Neural cell (in vitro differentiated cells): Measurements from ENCODE around the gene RPS6KA2. TPM values are rescaled to one million over a fixed set of nuclear protein-coding genes. Genes with fewer than 3 reads are reported as not detected.

ENCODE experiments used
- H2AFZ ChIP-seq: fragments of 200-600, 300-800 bp; sonication (generic), shearing (Covaris generic); 2 replicates; pipeline ENCODE4 v1.6.0; 2014; ENCODE audit warnings: low read depth, mild to moderate bottlenecking, antibody characterized with exemption, low read length, moderate library complexity
- H3F3A ChIP-seq: fragments of 200-600 bp; shearing (Covaris generic); 2 replicates; pipeline ENCODE4 v1.6.1; 2016; ENCODE audit warnings: mild to moderate bottlenecking, moderate library complexity, mixed read lengths, antibody characterized with exemption, low read length; ENCODE audit not compliant: insufficient read depth, poor library complexity, severe bottlenecking
- H3K27ac ChIP-seq: fragments of 200-600, 300-800 bp; sonication (generic), shearing (Covaris generic); 2 replicates; pipeline ENCODE4 v1.5.1; 2014; ENCODE audit warnings: mild to moderate bottlenecking, low read length, moderate library complexity
- H3K27me3 ChIP-seq: fragments of 300-800, 200-600 bp; sonication (generic), shearing (Covaris generic); 2 replicates; pipeline ENCODE4 v1.6.0; 2014; ENCODE audit warnings: mild to moderate bottlenecking, low read depth, low read length, moderate library complexity; ENCODE audit not compliant: insufficient read depth
- H3K36me3 ChIP-seq: fragments of 300-800, 200-600 bp; sonication (generic), shearing (Covaris generic); 2 replicates; pipeline ENCODE4 v1.5.1; 2014; ENCODE audit warnings: mild to moderate bottlenecking, antibody characterized with exemption, low read length, moderate library complexity; ENCODE audit not compliant: insufficient read depth
- H3K4me2 ChIP-seq: fragments of 300-800, 200-600 bp; sonication (generic), shearing (Covaris generic); 2 replicates; pipeline ENCODE4 v1.6.0; 2014; ENCODE audit warnings: mild to moderate bottlenecking, low read length
- H3K4me3 ChIP-seq: fragments of 300-800, 200-600 bp; sonication (generic), shearing (Covaris generic); 2 replicates; pipeline ENCODE4 v1.5.1; 2014; ENCODE audit warnings: mild to moderate bottlenecking, low read length, moderate library complexity
- H3K79me2 ChIP-seq: fragments of 200-600 bp; shearing (Covaris generic); replicated peaks from 2 replicates; pipeline ENCODE4 v1.6.0; 2014; ENCODE audit warnings: mild to moderate bottlenecking, low read length, moderate library complexity; ENCODE audit not compliant: insufficient read depth
- H3K9ac ChIP-seq: fragments of 300-800, 200-600 bp; sonication (generic), shearing (Covaris generic); 2 replicates; pipeline ENCODE4 v1.6.1; 2016; ENCODE audit warnings: mild to moderate bottlenecking, low read length, mixed read lengths
- H3K9me2 ChIP-seq: fragments of 200-600 bp; shearing (Covaris generic); 2 replicates; pipeline ENCODE4 v1.6.1; 2016; ENCODE audit warnings: mild to moderate bottlenecking, low read length, mixed read lengths; ENCODE audit not compliant: insufficient read depth
- H3K9me3 ChIP-seq: fragments of 200-600, 300-800 bp; sonication (generic), shearing (Covaris generic); 2 replicates; pipeline ENCODE4 v1.6.1; 2016; ENCODE audit warnings: mild to moderate bottlenecking, mixed run types, low read length, moderate library complexity, mixed read lengths
- H4K20me1 ChIP-seq: fragments of 200-600 bp; shearing (Covaris generic); 2 replicates; pipeline ENCODE4 v1.6.1; 2016; ENCODE audit warnings: mild to moderate bottlenecking, mixed run types; ENCODE audit not compliant: insufficient read depth
- CTCF ChIP-seq: fragments of 450-650 bp; IDR thresholded peaks from 2 replicates; pipeline ENCODE4 v1.5.1; 2014; ENCODE audit warnings: antibody characterized with exemption, mild to moderate bottlenecking, moderate library complexity; ENCODE audit not compliant: poor library complexity, severe bottlenecking
- EP300 ChIP-seq: fragments of 450-650 bp; conservative IDR thresholded peaks from 2 replicates; pipeline ENCODE4 v1.6.1; 2014; ENCODE audit warnings: antibody characterized with exemption, mild to moderate bottlenecking, moderate library complexity; ENCODE audit not compliant: poor library complexity, severe bottlenecking
- EZH2 ChIP-seq: fragments of 200-600, 300-800 bp; shearing (Covaris generic), sonication (generic); IDR thresholded peaks from 2 replicates; pipeline ENCODE4 v1.6.1; 2014; ENCODE audit warnings: antibody characterized with exemption, low read length, borderline replicate concordance, mild to moderate bottlenecking; ENCODE audit not compliant: insufficient read depth, poor library complexity, severe bottlenecking
- MXI1 ChIP-seq: fragments of 450-650 bp; conservative IDR thresholded peaks from 2 replicates; pipeline ENCODE4 v1.6.1; 2014; ENCODE audit warnings: antibody characterized with exemption, mild to moderate bottlenecking; ENCODE audit not compliant: poor library complexity, severe bottlenecking
- POLR2AphosphoS5 ChIP-seq: IDR thresholded peaks from 2 replicates; pipeline ENCODE4 v1.6.1; 2012
- RAD21 ChIP-seq: fragments of 450-650 bp; conservative IDR thresholded peaks from 2 replicates; pipeline ENCODE4 v1.6.1; 2014; ENCODE audit warnings: antibody characterized with exemption, mild to moderate bottlenecking, moderate library complexity
- REST ChIP-seq: IDR thresholded peaks from 2 replicates; pipeline ENCODE4 v1.6.1; 2012; ENCODE audit warnings: borderline replicate concordance
- SMC3 ChIP-seq: fragments of 450-650 bp; conservative IDR thresholded peaks from 2 replicates; pipeline ENCODE4 v1.6.1; 2014; ENCODE audit warnings: antibody characterized with exemption, mild to moderate bottlenecking, moderate library complexity; ENCODE audit not compliant: poor library complexity
- TAF1 ChIP-seq: IDR thresholded peaks from 2 replicates; pipeline ENCODE4 v1.6.1; 2012; ENCODE audit warnings: low read depth
- polyA plus RNA-seq: library from polyadenylated mRNA; depleted of rRNA; stranded (reverse); fragments of >200 nt; gene quantifications from 2 replicates; pipeline ENCODE4 v1.2.3, GENCODE V29; 2014

RPS6KA2 gene
- polyA plus RNA-seq, 1 donor from 2014 or later: 34.3 TPM

- Histone ChIP-seq H3K4me2 (no peak overlapping the region), H3K4me3 (no peak overlapping the region), H2AFZ (no peak overlapping the region), H4K20me1 (no peaks in the 10 kb centered on the region), H3K27me3 (no peaks in the 10 kb centered on the region), H3K9me3 (no peaks in the 10 kb centered on the region), H3F3A (no peaks in the 10 kb centered on the region), H3K79me2 (no peaks in the 10 kb centered on the region), H3K9ac (no peak overlapping the region), H3K9me2 (no peaks in the 10 kb centered on the region), H3K27ac (no peak overlapping the region), H3K36me3 (peaks cover 7% of the 10 kb centered on the region)
- TF ChIP-seq EZH2 (no peak), REST (no peak), EP300 (no peak), RAD21 (no peak), TAF1 (no peak), SMC3 (no peak), POLR2AphosphoS5 (no peak), MXI1 (no peak), CTCF (no peak)
These were observed 136.2 kb downstream of the RPS6KA2 start for GRCh38 chr6:166490671-166491500.

GRCh38 chr6:166489301-166490155, 137.5 kb downstream of the RPS6KA2 start:
- H3K79me2 ChIP-seq: no peaks in the 10 kb centered on the region
- H3K4me2 ChIP-seq: no peak overlapping the region
- H3K27me3 ChIP-seq: no peaks in the 10 kb centered on the region
- H4K20me1 ChIP-seq: no peaks in the 10 kb centered on the region
- H3K9ac ChIP-seq: no peak overlapping the region
- H3K4me3 ChIP-seq: no peak overlapping the region
- TF ChIP-seq EP300: no peak
- no peak for TF ChIP-seq MXI1
- H3F3A ChIP-seq: no peaks in the 10 kb centered on the region
- H3K9me3 ChIP-seq: no peaks in the 10 kb centered on the region
- H2AFZ ChIP-seq: no peak overlapping the region
- H3K9me2 ChIP-seq: no peaks in the 10 kb centered on the region
- H3K27ac ChIP-seq: no peak overlapping the region
- H3K36me3 ChIP-seq: peaks cover 7% of the 10 kb centered on the region
